GM19025 (cell line): Measurements from ENCODE around the gene BTNL9.
"Not testable (repeated sequence)": the region's sequence is repeated elsewhere in the genome, so short reads cannot be mapped to it uniquely, and the experiment has no call there.

ENCODE experiments used
- ATAC-seq: cut with Tn5 transposase; IDR thresholded peaks from one replicate; pipeline ENCODE4 v1.9.1; 2021; ENCODE audit warnings: mild to moderate bottlenecking, low read depth, moderate library complexity; ENCODE audit not compliant: unreplicated experiment

The BTNL9 gene

GRCh38 chr5:181039931-181040630, at the start of gene BTNL9:
BTNL9 (plus strand) TSS chr5:181040266; CDS start chr5:181045490, 5,224 bp downstream.
- no peak for ATAC-seq

- ATAC-seq = no peak
Measured at GRCh38 chr5:180990882-180991242, 49.2 kb upstream of the BTNL9 start.

- ATAC-seq = no peak
Measured at GRCh38 chr5:181001947-181002346, 38.1 kb upstream of the BTNL9 start.

- no peak for ATAC-seq
Measured at GRCh38 chr5:181005791-181006190, 34.3 kb upstream of the BTNL9 start.

GRCh38 chr5:181008136-181008535, 31.9 kb upstream of the BTNL9 start:
- no peak for ATAC-seq

GRCh38 chr5:181010018-181010417, 30.0 kb upstream of the BTNL9 start:
- not testable (repeated sequence) for ATAC-seq

GRCh38 chr5:181014654-181015053, 25.4 kb upstream of the BTNL9 start:
- ATAC-seq = not testable (repeated sequence)

- ATAC-seq = not testable (repeated sequence)
Measured at GRCh38 chr5:181017448-181017847, 22.6 kb upstream of the BTNL9 start.

GRCh38 chr5:181020688-181021087, 19.4 kb upstream of the BTNL9 start:
- no peak for ATAC-seq

- ATAC-seq = no peak
Measured at GRCh38 chr5:181024245-181025064, 15.6 kb upstream of the BTNL9 start.

- no peak for ATAC-seq
Measured at GRCh38 chr5:181027452-181028031, 12.5 kb upstream of the BTNL9 start.

- no peak for ATAC-seq
Measured at GRCh38 chr5:181028032-181028819, 11.8 kb upstream of the BTNL9 start.

GRCh38 chr5:181031716-181032115, 8.3 kb upstream of the BTNL9 start:
- ATAC-seq = no peak

- ATAC-seq = no peak
Measured at GRCh38 chr5:181035991-181036815, 3.9 kb upstream of the BTNL9 start.

GRCh38 chr5:181036816-181037364, 3.2 kb upstream of the BTNL9 start:
- no peak for ATAC-seq

- no peak for ATAC-seq
Measured at GRCh38 chr5:181037365-181037861, 2.7 kb upstream of the BTNL9 start.

- ATAC-seq = no peak
Measured at GRCh38 chr5:181039471-181039870, 595 bp upstream of the BTNL9 start.

- ATAC-seq = no peak
Measured at GRCh38 chr5:181040631-181040945, 522 bp downstream of the BTNL9 start.

- ATAC-seq = no peak
Measured at GRCh38 chr5:181041043-181041442, 977 bp downstream of the BTNL9 start.
